G401.6 (cell line): ENCODE measurements around the gene PBXIP1.
A peak's percentile ranks its signal among the peaks of the same experiment; 100 is the strongest.

Experiments
- FAIRE-seq: peaks from 2 replicates; lab custom pipeline; 2012; peaks lifted over from hg19 to GRCh38; lab: Jason Lieb, UNC

Gene PBXIP1

GRCh38 chr1:154956544-154956941, 644 bp upstream of the PBXIP1 start:
- FAIRE-seq: no peak

GRCh38 chr1:154955039-154955717, 721 bp downstream of the PBXIP1 start:
- no peak for FAIRE-seq

DNA sequence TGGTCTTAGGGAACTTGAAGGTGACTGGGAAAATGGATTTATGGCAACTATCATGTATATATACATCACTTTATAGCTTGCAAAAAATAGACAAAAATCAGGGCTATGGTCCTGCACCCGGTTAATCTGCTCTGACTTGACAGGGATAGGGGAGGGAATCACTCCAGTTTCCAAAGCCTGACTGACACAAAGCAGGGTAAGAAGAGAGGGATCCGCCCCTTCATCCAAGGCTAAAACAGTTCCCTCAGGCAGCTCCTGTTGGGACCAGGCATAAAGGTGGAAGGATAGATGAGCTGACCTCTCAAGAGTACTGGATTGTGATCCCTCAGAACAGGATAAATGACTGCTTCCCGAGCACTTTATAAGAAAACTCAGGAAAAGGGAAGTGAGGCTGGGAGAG, 1.4 kb downstream of the PBXIP1 start:
- no peak for FAIRE-seq

DNA sequence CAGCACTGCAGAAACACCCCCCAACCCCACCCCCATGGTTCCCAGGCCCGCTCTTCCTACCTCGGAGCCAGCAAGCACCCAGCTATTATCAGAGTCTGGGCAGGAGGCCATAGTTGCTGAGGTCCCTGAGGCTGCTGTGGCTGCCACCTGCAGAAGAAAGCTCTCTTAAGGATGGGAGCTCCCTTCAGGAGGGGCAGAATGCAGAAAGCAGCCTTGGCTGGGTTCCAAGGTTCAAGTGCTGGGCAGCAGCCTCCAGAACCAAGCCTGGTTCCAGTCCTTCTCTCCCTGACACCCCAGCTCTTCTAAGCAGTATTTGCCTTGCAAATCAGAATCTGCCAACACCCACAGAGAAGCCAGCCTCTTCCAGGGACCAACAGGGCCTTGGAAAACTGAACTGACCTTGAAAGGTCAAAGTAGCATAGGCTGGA, 2.3 kb downstream of the PBXIP1 start:
- no peak for FAIRE-seq

GRCh38 chr1:154952664-154953063, 3.2 kb downstream of the PBXIP1 start:
- no peak for FAIRE-seq

- no peak for FAIRE-seq
Measured at GRCh38 chr1:154951901-154952657, 3.8 kb downstream of the PBXIP1 start.

DNA sequence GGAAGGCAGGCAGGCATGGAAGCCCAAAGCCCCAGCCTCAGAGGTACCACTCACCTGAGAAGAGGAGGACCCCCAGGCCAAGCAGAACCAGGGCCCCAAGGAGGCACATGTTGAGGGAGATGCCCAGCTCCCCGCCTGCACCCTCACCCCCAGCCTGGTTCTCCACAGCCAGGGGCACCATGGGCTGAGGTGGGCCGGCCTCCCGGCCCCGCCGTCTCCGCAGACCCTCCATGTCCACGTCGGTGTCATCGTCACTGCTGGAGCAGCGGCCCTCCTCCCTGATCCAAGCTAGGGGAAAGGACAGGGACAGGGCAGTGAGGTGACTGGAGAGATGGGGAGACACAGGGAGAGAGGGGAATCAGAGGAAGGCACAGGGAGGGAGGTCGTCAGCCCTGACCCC, 7.8 kb downstream of the PBXIP1 start:
- no peak for FAIRE-seq

DNA sequence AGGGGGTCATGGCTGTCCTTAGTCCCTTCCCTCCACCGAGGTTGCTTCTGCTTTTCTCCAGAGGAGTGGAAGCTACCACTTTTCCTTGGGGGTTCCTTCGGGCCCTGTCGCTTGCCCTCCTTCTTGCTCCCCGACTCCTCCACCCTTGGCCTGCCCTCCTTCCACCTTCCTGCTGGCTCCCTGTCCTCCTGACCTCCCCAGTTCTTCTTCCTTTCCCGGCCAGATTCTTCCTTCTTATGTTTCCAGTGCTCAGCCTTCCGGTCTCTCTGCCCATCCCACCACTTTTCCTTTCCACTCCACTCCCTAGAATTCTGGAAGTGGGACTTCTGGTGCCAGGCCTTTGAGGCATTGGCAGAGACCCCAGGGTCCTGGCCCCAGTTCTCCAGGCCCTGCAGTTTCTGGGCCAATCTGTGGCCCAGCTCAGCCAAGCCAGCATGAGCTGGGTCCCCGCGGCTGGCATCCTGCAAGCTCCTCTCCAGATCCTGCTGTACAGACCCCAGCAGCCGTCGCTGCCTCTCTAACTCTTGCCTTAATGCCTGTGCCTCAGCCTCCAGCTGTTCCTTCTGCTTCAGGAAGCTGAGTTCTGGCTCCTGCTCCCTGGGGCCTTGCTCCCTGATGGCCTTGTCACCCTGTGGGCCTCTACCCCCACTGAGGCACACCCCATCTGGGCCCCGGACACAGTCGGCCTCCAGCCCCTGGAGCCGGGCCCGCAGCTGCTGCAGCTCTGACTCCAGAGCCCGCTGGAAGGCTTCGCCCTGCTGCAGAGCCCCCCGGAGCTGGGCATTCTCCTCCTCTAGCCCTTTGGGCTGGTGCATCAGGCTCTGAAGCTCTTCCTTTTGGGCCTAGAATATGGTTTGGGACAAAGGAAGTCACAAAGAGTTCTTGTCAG, 9.7 kb downstream of the PBXIP1 start:
- FAIRE-seq: no peak

- FAIRE-seq: no peak
Measured at GRCh38 chr1:154945160-154945961, 10.5 kb downstream of the PBXIP1 start.

DNA sequence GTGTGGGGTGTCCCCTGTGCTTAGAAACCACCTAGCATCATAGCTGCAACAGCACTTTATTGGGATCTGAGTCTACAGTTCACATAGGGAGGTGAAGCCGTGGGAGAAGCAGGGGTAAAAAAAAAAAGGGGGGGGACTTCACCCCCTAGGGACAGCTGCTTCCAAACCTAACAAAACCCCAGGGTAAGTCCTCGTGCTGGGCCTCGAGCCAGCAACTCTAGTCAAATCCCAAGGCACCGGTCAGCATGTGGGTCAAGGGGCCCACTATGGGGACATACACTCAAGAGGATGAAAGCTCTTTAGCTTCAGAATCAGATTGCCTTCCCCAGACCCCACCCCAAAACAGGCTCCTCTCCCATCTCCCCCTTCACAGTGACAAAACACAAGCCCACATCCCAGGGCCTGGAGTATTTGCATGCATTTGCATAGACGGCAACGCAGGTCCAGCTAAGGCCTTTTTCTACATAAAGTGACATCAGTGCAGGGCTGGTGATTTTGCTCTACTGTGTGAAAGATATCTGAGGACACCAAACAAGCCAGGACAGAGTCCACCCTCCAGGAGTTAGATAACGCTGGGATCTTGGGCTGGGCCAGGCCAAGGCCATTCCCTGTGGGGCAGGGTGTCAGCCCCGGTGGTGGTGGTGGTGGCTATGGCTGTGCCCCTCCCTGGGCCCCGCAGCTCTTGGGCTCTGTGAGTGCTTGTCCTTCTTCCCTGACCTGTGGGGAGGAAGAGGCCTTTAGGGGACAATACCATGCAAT, 11.3 kb downstream of the PBXIP1 start:
- FAIRE-seq: no peak

DNA sequence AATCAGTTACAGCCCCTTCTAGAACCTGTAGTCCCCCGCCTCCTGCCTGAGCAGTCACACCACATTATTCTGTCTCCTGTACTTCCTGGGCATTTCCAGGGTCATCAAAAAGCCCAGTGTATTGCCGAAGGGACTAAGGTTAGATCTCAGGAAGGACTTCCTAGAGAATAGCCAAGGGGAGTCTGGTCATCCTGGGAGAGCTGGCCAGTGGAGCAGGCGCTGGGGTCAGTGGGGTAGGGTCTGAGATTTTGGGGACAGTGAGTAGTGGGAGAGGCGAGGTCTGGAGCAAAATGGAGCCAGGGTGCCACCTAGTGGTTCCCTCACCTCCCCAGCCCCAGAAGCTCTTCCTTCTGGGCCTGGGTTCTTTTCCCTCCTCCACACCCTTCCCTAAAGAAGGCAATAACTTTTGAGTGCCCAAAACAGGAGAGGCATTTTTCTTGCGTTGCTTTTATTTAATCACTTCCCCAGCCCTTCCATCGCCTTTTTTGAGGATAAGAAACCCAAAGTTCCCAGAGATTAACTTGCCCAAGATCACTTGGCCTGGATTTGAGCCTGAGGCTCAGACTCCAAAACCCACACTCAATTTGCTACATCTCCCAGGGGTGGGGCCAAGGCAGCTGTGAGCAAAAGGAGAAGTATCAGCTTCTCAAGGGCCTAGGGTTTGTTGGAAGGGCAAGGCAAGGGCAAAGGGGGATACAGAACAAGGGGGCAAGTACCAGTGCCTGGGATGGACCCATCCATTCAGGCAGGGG, 12.1 kb downstream of the PBXIP1 start:
- FAIRE-seq: no peak

DNA sequence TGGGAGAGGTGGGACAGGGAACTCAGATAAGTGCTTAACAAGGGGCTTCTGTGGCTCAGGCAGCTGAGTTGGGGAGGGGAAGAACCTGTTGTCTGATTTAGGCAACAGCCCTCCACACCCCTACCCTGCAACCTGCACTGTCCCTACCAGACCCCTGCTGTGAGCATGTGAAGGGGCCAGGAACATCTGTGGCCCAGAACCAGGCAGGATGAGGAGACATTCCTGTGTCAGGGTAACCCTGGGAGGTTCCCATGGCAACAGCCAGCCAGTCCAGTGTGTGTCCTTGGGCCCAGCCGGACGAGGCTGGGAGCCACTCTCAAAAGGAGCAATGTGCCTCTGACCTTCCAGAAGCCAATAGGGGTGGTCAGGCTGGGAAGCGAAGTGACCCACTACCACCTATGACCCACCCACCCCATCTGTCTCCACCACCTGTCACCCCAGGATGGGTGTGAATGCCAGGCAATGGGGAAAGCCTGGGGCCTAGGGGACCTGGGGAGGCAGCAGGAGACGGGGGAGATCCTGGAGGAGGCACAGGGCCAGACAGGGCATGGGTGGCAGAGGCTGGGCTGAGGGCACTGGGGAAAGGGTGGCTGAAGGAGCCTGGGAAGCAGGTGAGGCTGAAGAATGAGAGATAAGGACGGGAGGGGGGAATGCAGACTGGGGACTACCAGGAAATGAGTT, 14.4 kb downstream of the PBXIP1 start:
- no peak for FAIRE-seq

- no peak for FAIRE-seq
Measured at GRCh38 chr1:154940651-154941194, 15.2 kb downstream of the PBXIP1 start.

GRCh38 chr1:154940213-154940560, 15.7 kb downstream of the PBXIP1 start:
- no peak for FAIRE-seq

GRCh38 chr1:154938604-154939399, 17.1 kb downstream of the PBXIP1 start:
- no peak for FAIRE-seq

DNA sequence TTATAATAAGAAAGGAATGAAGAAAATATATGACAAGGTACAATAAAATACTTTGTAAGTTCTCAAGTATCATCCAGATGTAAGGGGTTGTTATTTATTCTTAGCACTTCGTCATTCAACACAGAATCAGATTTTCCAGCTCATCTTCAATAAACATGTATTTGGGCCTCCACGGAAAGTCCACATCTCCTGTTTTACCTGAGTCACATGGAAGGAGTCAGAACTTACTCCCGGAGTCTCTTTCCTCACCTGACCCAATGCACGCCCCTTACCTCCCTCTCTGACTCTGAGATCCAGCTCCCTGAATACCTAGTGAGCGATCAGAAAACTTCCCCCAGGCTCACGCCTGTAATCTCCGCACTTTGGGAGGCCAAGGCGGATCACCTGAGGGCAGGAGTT, 17.9 kb downstream of the PBXIP1 start:
- no peak for FAIRE-seq

DNA sequence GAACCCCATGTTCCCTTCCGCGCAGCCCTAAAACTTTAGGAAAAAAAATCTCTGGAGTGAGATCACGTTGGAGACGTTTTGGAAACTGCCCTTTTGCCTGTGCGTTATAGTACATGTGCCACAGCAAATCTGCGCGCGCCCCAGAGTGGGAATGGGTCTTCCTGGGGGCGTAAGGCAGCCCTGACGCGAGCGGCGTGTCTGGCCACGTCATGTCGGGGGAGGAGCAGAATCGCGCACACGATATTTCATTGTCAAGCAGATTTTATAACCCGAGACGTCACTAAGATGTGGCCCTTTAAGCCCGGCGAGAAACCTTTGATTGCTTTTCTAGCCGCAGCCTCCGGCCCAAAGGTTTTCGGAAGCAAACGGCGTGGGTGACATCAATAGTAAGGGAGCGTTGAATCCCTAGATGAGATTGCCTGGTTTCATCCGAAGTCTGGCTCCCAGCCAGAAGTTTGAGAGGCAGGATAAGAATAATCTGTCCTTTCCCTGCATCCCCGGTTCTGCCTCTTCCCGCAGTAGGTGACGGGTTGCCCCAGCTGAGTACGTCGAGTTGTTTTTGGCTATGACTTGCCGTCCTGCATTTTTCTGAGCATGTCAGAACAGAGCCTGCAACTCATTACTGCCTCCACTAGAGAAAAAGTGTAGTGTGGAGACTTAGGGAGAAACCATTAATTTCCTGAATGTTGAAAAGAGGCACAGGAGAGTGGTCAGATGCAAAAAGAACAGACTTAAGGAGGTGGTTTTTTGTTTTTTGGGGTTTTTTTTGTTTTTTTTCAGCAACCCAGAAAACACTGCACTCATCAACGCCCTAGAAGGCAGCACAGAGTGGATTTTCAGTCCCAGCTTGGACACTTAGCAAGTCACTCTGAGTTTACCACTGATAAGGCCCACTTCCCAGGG, 18.6 kb downstream of the PBXIP1 start:
- FAIRE-seq: peak; percentile 36

- FAIRE-seq: no peak
Measured at GRCh38 chr1:154936555-154937084, 19.3 kb downstream of the PBXIP1 start, which contains the start of gene PMVK. Gene PMVK (minus strand): TSS chr1:154936719. CDS start chr1:154936685, 34 bp downstream.
